Measurements from ENCODE around the gene GPATCH1. TPM values are rescaled to one million over a fixed set of nuclear protein-coding genes. Genes with fewer than 3 reads are reported as not detected.

GPATCH1 gene
- total and polyA plus RNA-seq, 2 of the 4 experiments (the other 2 are of a cell fraction): 5.1 to 7.5 TPM

DNA sequence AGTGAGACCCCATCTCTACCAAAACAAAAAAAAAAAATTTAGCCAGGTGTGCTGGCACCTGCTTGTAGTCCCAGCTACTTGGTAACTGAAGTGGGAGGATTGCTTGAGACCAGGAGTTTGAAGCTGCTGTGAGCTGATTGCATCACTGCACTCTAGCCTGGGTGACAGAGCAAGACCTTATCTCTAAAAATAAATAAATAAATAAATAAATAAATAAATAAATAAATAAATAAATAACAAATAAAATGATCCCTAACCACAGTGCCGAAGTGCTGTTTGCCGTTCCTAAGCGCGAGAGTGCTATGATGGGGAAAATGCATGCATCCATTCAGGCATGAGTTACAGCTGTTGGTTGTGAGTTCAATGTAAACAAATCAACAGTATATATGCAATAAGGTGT lies 78.2 kb downstream of the GPATCH1 start:
- H3K18ac ChIP-seq (ENCODE audit: low read depth, low read length): no peak overlapping the region
- H3K4ac ChIP-seq (ENCODE audit: low read depth, low read length): no peak overlapping the region
- no peaks in the 10 kb centered on the region for H3K79me1 ChIP-seq (ENCODE audit: low read depth in 1 of 2, low read length in 2 of 2)
- no peaks in the 10 kb centered on the region for H4K20me1 ChIP-seq (ENCODE audit: insufficient read depth, low read length)
- DNase-seq (no peak), ATAC-seq (ENCODE audit: low read depth) (no peak)
- H2BK20ac ChIP-seq (ENCODE audit: low read depth, low read length): no peak overlapping the region
- intact Hi-C loops (cut with micrococcal nuclease): no loop called here
- H3K4me3 ChIP-seq (ENCODE audit: insufficient read depth, low read depth, low read length): no peak overlapping the region
- no peak overlapping the region for H3K9ac ChIP-seq (ENCODE audit: low read depth, low read length)
- H3K9me3 ChIP-seq (ENCODE audit: control insufficient read depth, insufficient read depth, low read length): no peaks in the 10 kb centered on the region
- dilution Hi-C loops (cut with HindIII; ENCODE audit: low sequenced_read_pairs, unreplicated experiment): no loop called here
- H3K36me3 ChIP-seq (ENCODE audit: control insufficient read depth, insufficient read depth, low read length): no peaks in the 10 kb centered on the region
- no TSS peak for BruUV-seq (replicated peaks)
- no peak overlapping the region for H4K5ac ChIP-seq (ENCODE audit: low read depth, low read length)
- no peak overlapping the region for H2AK5ac ChIP-seq (ENCODE audit: low read depth, low read length)
- peaks cover 3% of the 10 kb centered on the region for H3K4me1 ChIP-seq (ENCODE audit: control insufficient read depth, insufficient read depth, low read length)
- H3K23ac ChIP-seq (ENCODE audit: low read depth, low read length): no peak overlapping the region
- in situ Hi-C loops (cut with MboI; ENCODE audit: low sequenced_read_pairs): no loop called here
- H4K8ac ChIP-seq (ENCODE audit: low read depth in 2 of 2, low read length in 2 of 2): no peak overlapping the region
- H3K27ac ChIP-seq (ENCODE audit: insufficient read depth, low read length): no peak overlapping the region
- no peak overlapping the region for H2AK9ac ChIP-seq (replicated peaks; ENCODE audit: low read depth, low read length, poor library complexity)
- H4K91ac ChIP-seq (ENCODE audit: insufficient read depth, low read depth, low read length): no peak overlapping the region
- H2AFZ ChIP-seq (replicated peaks; ENCODE audit: low read length, poor library complexity): no peak overlapping the region
- H2BK120ac ChIP-seq (ENCODE audit: low read depth, low read length): no peak overlapping the region
- no peak for TF ChIP-seq MXI1 (IDR thresholded peaks at IDR 0.05; ENCODE audit: borderline replicate concordance, low read depth, low read length)
- no peak for TF ChIP-seq FOS (IDR thresholded peaks at IDR 0.05; ENCODE audit: low read depth, low read length)
- no peak for TF ChIP-seq BHLHE40 (IDR thresholded peaks at IDR 0.05; ENCODE audit: low read depth, low read length)
- no peak for TF ChIP-seq CHD1 (IDR thresholded peaks at IDR 0.05; ENCODE audit: low read depth, low read length)
- TF ChIP-seq, protein P1, sequence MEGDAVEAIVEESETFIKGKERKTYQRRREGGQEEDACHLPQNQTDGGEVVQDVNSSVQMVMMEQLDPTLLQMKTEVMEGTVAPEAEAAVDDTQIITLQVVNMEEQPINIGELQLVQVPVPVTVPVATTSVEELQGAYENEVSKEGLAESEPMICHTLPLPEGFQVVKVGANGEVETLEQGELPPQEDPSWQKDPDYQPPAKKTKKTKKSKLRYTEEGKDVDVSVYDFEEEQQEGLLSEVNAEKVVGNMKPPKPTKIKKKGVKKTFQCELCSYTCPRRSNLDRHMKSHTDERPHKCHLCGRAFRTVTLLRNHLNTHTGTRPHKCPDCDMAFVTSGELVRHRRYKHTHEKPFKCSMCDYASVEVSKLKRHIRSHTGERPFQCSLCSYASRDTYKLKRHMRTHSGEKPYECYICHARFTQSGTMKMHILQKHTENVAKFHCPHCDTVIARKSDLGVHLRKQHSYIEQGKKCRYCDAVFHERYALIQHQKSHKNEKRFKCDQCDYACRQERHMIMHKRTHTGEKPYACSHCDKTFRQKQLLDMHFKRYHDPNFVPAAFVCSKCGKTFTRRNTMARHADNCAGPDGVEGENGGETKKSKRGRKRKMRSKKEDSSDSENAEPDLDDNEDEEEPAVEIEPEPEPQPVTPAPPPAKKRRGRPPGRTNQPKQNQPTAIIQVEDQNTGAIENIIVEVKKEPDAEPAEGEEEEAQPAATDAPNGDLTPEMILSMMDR (conservative IDR thresholded peaks at IDR 0.05; ENCODE audit: low read depth, low read length): no peak
- TF ChIP-seq POLR2A (IDR thresholded peaks at IDR 0.05; ENCODE audit: low read depth, low read length): no peak
- no peak for TF ChIP-seq SMC3 (IDR thresholded peaks at IDR 0.05; ENCODE audit: low read depth, low read length)
- no peak for TF ChIP-seq NFE2L2 (IDR thresholded peaks at IDR 0.05; ENCODE audit: low read depth, low read length)
- no peak for TF ChIP-seq CEBPB (IDR thresholded peaks at IDR 0.05; ENCODE audit: low read depth, low read length)
- TF ChIP-seq, protein P2, sequence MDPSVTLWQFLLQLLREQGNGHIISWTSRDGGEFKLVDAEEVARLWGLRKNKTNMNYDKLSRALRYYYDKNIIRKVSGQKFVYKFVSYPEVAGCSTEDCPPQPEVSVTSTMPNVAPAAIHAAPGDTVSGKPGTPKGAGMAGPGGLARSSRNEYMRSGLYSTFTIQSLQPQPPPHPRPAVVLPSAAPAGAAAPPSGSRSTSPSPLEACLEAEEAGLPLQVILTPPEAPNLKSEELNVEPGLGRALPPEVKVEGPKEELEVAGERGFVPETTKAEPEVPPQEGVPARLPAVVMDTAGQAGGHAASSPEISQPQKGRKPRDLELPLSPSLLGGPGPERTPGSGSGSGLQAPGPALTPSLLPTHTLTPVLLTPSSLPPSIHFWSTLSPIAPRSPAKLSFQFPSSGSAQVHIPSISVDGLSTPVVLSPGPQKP (IDR thresholded peaks at IDR 0.05; ENCODE audit: borderline replicate concordance, low read depth, low read length): no peak
- no peak for TF ChIP-seq RCOR1 (IDR thresholded peaks at IDR 0.05; ENCODE audit: insufficient replicate concordance, low read length)
- TF ChIP-seq MAZ (IDR thresholded peaks at IDR 0.05; ENCODE audit: borderline replicate concordance, low read depth, low read length): no peak
- TF ChIP-seq RFX5 (IDR thresholded peaks at IDR 0.05; ENCODE audit: low read depth, low read length): no peak
- TF ChIP-seq, protein P3, sequence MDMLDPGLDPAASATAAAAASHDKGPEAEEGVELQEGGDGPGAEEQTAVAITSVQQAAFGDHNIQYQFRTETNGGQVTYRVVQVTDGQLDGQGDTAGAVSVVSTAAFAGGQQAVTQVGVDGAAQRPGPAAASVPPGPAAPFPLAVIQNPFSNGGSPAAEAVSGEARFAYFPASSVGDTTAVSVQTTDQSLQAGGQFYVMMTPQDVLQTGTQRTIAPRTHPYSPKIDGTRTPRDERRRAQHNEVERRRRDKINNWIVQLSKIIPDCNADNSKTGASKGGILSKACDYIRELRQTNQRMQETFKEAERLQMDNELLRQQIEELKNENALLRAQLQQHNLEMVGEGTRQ (IDR thresholded peaks at IDR 0.05; ENCODE audit: low read depth, low read length): no peak
- no peak for TF ChIP-seq MAFK (IDR thresholded peaks at IDR 0.05; ENCODE audit: low read depth, low read length)
- no peak overlapping the region for H2BK5ac ChIP-seq (ENCODE audit: low read depth, low read length, poor library complexity, severe bottlenecking)
- H3K27me3 ChIP-seq (ENCODE audit: control insufficient read depth, insufficient read depth, low read length): no peaks in the 10 kb centered on the region
- POLR2A ChIA-PET (ENCODE audit: unreplicated experiment): no interaction called here
- no peaks in the 10 kb centered on the region for H3K9me1 ChIP-seq (ENCODE audit: insufficient read depth, low read length)
- no peak overlapping the region for H3K56ac ChIP-seq (ENCODE audit: extremely low read depth, insufficient read depth, low read length)
- CTCF ChIA-PET: interaction anchor here (1.2 kb wide), 1 partner anchor 15 kb away, joined by 4 read pairs; no protein-coding TSS in a partner anchor
- H2BK15ac ChIP-seq (ENCODE audit: low read depth, low read length): no peak overlapping the region
- WGBS, 2 experiments (ENCODE audit: extremely low coverage in 2 of 2, insufficient read length in 1 of 2): no CpG with 5 or more reads among the region's 4 CpGs
- no peak overlapping the region for H3K4me2 ChIP-seq (ENCODE audit: low read depth, low read length)
- H3K14ac ChIP-seq (replicated peaks; ENCODE audit: low read depth, low read length): no peak overlapping the region

Data from IMR-90 (cell line).